Activated naive CD4-positive, alpha-beta T cell treated with anti-CD3 and anti-CD28 coated beads, Interleukin-2, amount 10 ng/mL, durations not matched to agents 7 days and 5 days (primary cell): Measurements from ENCODE around the gene OXSR1.

ENCODE experiments used
- CTCF ChIA-PET: fragments of 350-600 bp; sonication (Branson Sonifier 250); formaldehyde crosslinking; loops from one replicate; lab custom pipeline; 2021; ENCODE audit warnings: antibody characterized with exemption; lab: Charles Lee
- DNase-seq: peaks from one replicate; pipeline ENCODE4 v3.0.0-alpha.2; 2020
- H3K27ac Mint-ChIP-seq: one replicate; pipeline ENCODE4 v1.8.0; 2021; ENCODE audit warnings: mild to moderate bottlenecking, moderate library complexity, mixed read lengths
- H3K27me3 Mint-ChIP-seq: one replicate; pipeline ENCODE4 v1.8.0; 2021; ENCODE audit warnings: mild to moderate bottlenecking, mixed read lengths
- H3K36me3 Mint-ChIP-seq: one replicate; pipeline ENCODE4 v1.8.0; 2021; ENCODE audit warnings: mixed read lengths
- H3K4me1 Mint-ChIP-seq: one replicate; pipeline ENCODE4 v1.8.0; 2021; ENCODE audit warnings: mixed read lengths
- H3K4me3 Mint-ChIP-seq: one replicate; pipeline ENCODE4 v1.8.0; 2021; ENCODE audit warnings: mild to moderate bottlenecking, moderate library complexity, mixed read lengths
- H3K9me3 Mint-ChIP-seq: one replicate; pipeline ENCODE4 v1.8.0; 2021; ENCODE audit warnings: mixed read lengths

OXSR1 gene

GRCh38 chr3:38141173-38141951, 24.0 kb upstream of the OXSR1 start:
- DNase-seq: no peak
- H3K27me3 Mint-ChIP-seq: peaks cover 5% of the 10 kb centered on the region
- H3K36me3 Mint-ChIP-seq: peaks cover 28% of the 10 kb centered on the region
- H3K9me3 Mint-ChIP-seq: peaks cover 7% of the 10 kb centered on the region
- peaks cover 44% of the 10 kb centered on the region for H3K4me1 Mint-ChIP-seq
- peak overlapping the region; percentile 16 for H3K27ac Mint-ChIP-seq
- no peak overlapping the region for H3K4me3 Mint-ChIP-seq
- CTCF ChIA-PET: interaction anchor here (1.2 to 1.5 kb wide), 2 partner anchors 22 to 339 kb away, joined by 3 to 9 read pairs; no protein-coding TSS in a partner anchor

- peaks cover 29% of the 10 kb centered on the region for H3K36me3 Mint-ChIP-seq
- CTCF ChIA-PET: interaction anchor here (0.6 to 1.5 kb wide), 2 partner anchors 14 to 21 kb away, joined by 3 to 9 read pairs; no protein-coding TSS in a partner anchor
- peak overlapping the region; percentile 16 for H3K27ac Mint-ChIP-seq
Observed at GRCh38 chr3:38141952-38142273, 23.4 kb upstream of the OXSR1 start.

GRCh38 chr3:38142959-38143358, 22.4 kb upstream of the OXSR1 start:
- peaks cover 18% of the 10 kb centered on the region for H3K9me3 Mint-ChIP-seq
- peaks cover 5% of the 10 kb centered on the region for H3K27me3 Mint-ChIP-seq
- CTCF ChIA-PET: interaction anchor here (1.0 to 1.2 kb wide), 2 partner anchors 22 to 203 kb away, joined by 3 read pairs; partner anchors contain the start of genes OXSR1 and XYLB
- H3K4me3 Mint-ChIP-seq: no peak overlapping the region
- peaks cover 29% of the 10 kb centered on the region for H3K36me3 Mint-ChIP-seq
- no peak overlapping the region for H3K27ac Mint-ChIP-seq
- DNase-seq: no peak
- H3K4me1 Mint-ChIP-seq: peaks cover 39% of the 10 kb centered on the region

More at GRCh38 chr3:38141952-38142273, 23.4 kb upstream of the OXSR1 start:
- H3K4me1 Mint-ChIP-seq: peaks cover 44% of the 10 kb centered on the region
- peaks cover 5% of the 10 kb centered on the region for H3K27me3 Mint-ChIP-seq
- no peak for DNase-seq
- H3K9me3 Mint-ChIP-seq: peaks cover 11% of the 10 kb centered on the region
- no peak overlapping the region for H3K4me3 Mint-ChIP-seq

GRCh38 chr3:38143511-38143910, 21.8 kb upstream of the OXSR1 start:
- H3K27me3 Mint-ChIP-seq: peaks cover 5% of the 10 kb centered on the region
- H3K4me1 Mint-ChIP-seq: peaks cover 34% of the 10 kb centered on the region
- DNase-seq: no peak
- H3K4me3 Mint-ChIP-seq: no peak overlapping the region
- CTCF ChIA-PET: no interaction called here
- peaks cover 29% of the 10 kb centered on the region for H3K36me3 Mint-ChIP-seq
- no peak overlapping the region for H3K27ac Mint-ChIP-seq
- peaks cover 18% of the 10 kb centered on the region for H3K9me3 Mint-ChIP-seq

GRCh38 chr3:38146504-38146903, 18.8 kb upstream of the OXSR1 start:
- no peak for DNase-seq
- Mint-ChIP-seq H3K36me3 (peaks cover 13% of the 10 kb centered on the region), H3K9me3 (peaks cover 20% of the 10 kb centered on the region), H3K4me3 (no peak overlapping the region), H3K27me3 (peaks cover 5% of the 10 kb centered on the region), H3K27ac (no peak overlapping the region), H3K4me1 (peaks cover 27% of the 10 kb centered on the region)
- CTCF ChIA-PET: no interaction called here

GRCh38 chr3:38147421-38147820, 17.9 kb upstream of the OXSR1 start:
- Mint-ChIP-seq H3K4me1 (peaks cover 27% of the 10 kb centered on the region), H3K27ac (no peak overlapping the region), H3K9me3 (peaks cover 20% of the 10 kb centered on the region), H3K27me3 (peaks cover 5% of the 10 kb centered on the region), H3K4me3 (no peak overlapping the region), H3K36me3 (peaks cover 3% of the 10 kb centered on the region)
- DNase-seq: no peak
- CTCF ChIA-PET: no interaction called here

GRCh38 chr3:38148311-38148882, 16.9 kb upstream of the OXSR1 start:
- H3K4me1 Mint-ChIP-seq: peaks cover 31% of the 10 kb centered on the region
- peaks cover 3% of the 10 kb centered on the region for H3K36me3 Mint-ChIP-seq
- H3K9me3 Mint-ChIP-seq: peaks cover 20% of the 10 kb centered on the region
- DNase-seq: no peak
- peaks cover 5% of the 10 kb centered on the region for H3K27me3 Mint-ChIP-seq
- H3K4me3 Mint-ChIP-seq: no peak overlapping the region
- peak overlapping the region; percentile 43 for H3K27ac Mint-ChIP-seq
- CTCF ChIA-PET: interaction anchor here (0.6 to 1.7 kb wide), 2 partner anchors 17 to 145 kb away, joined by 3 to 6 read pairs; partner anchors contain the start of gene OXSR1

GRCh38 chr3:38149708-38150107, 15.6 kb upstream of the OXSR1 start:
- H3K4me3 Mint-ChIP-seq: no peak overlapping the region
- no peaks in the 10 kb centered on the region for H3K27me3 Mint-ChIP-seq
- H3K36me3 Mint-ChIP-seq: peaks cover 3% of the 10 kb centered on the region
- CTCF ChIA-PET: interaction anchor here (1.7 kb wide), 1 partner anchor 15 kb away, joined by 6 read pairs; the partner anchor contains the start of gene OXSR1
- peaks cover 20% of the 10 kb centered on the region for H3K9me3 Mint-ChIP-seq
- H3K4me1 Mint-ChIP-seq: peaks cover 31% of the 10 kb centered on the region
- no peak for DNase-seq
- H3K27ac Mint-ChIP-seq: no peak overlapping the region

GRCh38 chr3:38150780-38151528, 14.4 kb upstream of the OXSR1 start:
- H3K9me3 Mint-ChIP-seq: peaks cover 17% of the 10 kb centered on the region
- H3K4me1 Mint-ChIP-seq: peaks cover 31% of the 10 kb centered on the region
- CTCF ChIA-PET: no interaction called here
- H3K4me3 Mint-ChIP-seq: no peak overlapping the region
- peak overlapping the region; percentile 66 for H3K27ac Mint-ChIP-seq
- H3K36me3 Mint-ChIP-seq: peaks cover 3% of the 10 kb centered on the region
- no peaks in the 10 kb centered on the region for H3K27me3 Mint-ChIP-seq
- DNase-seq: no peak

- Mint-ChIP-seq H3K4me1 (peaks cover 31% of the 10 kb centered on the region), H3K4me3 (no peak overlapping the region), H3K27ac (peak overlapping the region; percentile 66), H3K9me3 (peaks cover 10% of the 10 kb centered on the region), H3K36me3 (no peaks in the 10 kb centered on the region), H3K27me3 (no peaks in the 10 kb centered on the region)
- no peak for DNase-seq
- CTCF ChIA-PET: interaction anchor here (3.7 kb wide), 1 partner anchor 11 kb away, joined by 15 read pairs; no protein-coding TSS in a partner anchor
Observed at GRCh38 chr3:38151667-38152265, 13.6 kb upstream of the OXSR1 start.

- H3K9me3 Mint-ChIP-seq: peaks cover 2% of the 10 kb centered on the region
- no peak for DNase-seq
- no peak overlapping the region for H3K4me3 Mint-ChIP-seq
- no peak overlapping the region for H3K27ac Mint-ChIP-seq
- H3K36me3 Mint-ChIP-seq: no peaks in the 10 kb centered on the region
- peaks cover 31% of the 10 kb centered on the region for H3K4me1 Mint-ChIP-seq
- no peaks in the 10 kb centered on the region for H3K27me3 Mint-ChIP-seq
- CTCF ChIA-PET: interaction anchor here (3.7 kb wide), 1 partner anchor 11 kb away, joined by 15 read pairs; no protein-coding TSS in a partner anchor
Observed at GRCh38 chr3:38152609-38153008, 12.7 kb upstream of the OXSR1 start.

- Mint-ChIP-seq H3K4me1 (peaks cover 28% of the 10 kb centered on the region), H3K4me3 (no peak overlapping the region), H3K27me3 (no peaks in the 10 kb centered on the region), H3K27ac (no peak overlapping the region), H3K9me3 (peaks cover 2% of the 10 kb centered on the region), H3K36me3 (no peaks in the 10 kb centered on the region)
- no peak for DNase-seq
- CTCF ChIA-PET: interaction anchor here (3.7 kb wide), 1 partner anchor 10 kb away, joined by 15 read pairs; no protein-coding TSS in a partner anchor
Observed at GRCh38 chr3:38153221-38153620, 12.1 kb upstream of the OXSR1 start.

- Mint-ChIP-seq H3K27me3 (no peaks in the 10 kb centered on the region), H3K27ac (no peak overlapping the region), H3K9me3 (peaks cover 2% of the 10 kb centered on the region), H3K36me3 (no peaks in the 10 kb centered on the region), H3K4me3 (no peak overlapping the region), H3K4me1 (peaks cover 28% of the 10 kb centered on the region)
- CTCF ChIA-PET: interaction anchor here (3.7 kb wide), 1 partner anchor 9 kb away, joined by 15 read pairs; no protein-coding TSS in a partner anchor
- DNase-seq: no peak
Observed at GRCh38 chr3:38154033-38154494, 11.3 kb upstream of the OXSR1 start.
